Measurements from ENCODE around the gene ENO2.

Gene ENO2

DNA sequence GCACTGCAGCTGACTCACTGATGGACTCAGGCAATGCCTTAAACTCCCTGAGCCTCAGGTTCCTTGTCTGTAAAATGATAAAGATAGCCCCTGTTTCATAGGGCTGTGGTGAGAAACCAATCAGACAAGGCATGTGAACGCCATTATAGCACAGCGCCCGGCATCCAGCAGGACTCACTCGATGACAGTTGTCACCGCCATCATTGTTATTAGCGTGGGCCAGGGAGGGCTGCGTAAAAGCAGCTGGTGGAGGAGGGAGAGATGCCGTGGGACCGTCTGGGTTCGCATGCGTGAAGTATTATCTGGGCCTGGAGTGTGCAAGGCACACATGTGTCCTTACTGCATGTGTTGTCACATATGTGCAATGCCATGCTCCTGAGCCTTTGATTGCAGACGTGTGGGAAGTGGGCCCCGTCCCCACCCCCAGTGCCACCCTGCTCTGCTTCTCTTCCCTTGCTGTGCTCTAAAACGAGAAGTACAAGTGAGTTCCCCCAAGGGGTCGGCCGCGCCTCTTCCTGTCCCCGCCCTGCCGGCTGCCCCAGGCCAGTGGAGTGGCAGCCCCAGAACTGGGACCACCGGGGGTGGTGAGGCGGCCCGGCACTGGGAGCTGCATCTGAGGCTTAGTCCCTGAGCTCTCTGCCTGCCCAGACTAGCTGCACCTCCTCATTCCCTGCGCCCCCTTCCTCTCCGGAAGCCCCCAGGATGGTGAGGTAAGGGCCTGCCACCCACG lies 36.6 kb downstream of the ENO2 start, which contains the start of gene PTPN6:
PTPN6 (plus strand) TSS at position 546 of the 730 bp plus-strand sequence; CDS start at position 703, 157 bp downstream.
- DNase-seq, result peak; percentile 82

DNA sequence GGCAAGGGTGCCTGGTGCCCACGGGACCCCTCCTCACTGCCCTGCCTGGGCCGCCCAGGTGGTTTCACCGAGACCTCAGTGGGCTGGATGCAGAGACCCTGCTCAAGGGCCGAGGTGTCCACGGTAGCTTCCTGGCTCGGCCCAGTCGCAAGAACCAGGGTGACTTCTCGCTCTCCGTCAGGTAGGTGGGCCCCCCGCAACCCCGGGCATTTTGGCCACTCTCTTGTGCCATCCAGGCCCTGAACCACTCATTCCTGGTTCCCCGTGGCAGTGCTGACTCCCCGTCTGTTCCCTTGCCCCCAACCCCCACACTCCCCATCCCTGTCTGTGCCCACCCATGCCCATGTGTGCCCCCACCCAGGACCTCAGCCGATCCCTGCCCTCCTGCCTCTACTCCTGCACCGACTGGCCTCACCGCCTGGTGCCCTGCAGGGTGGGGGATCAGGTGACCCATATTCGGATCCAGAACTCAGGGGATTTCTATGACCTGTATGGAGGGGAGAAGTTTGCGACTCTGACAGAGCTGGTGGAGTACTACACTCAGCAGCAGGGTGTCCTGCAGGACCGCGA lies 37.3 kb downstream of the ENO2 start:
- DNase-seq, result peak; percentile 44

DNA sequence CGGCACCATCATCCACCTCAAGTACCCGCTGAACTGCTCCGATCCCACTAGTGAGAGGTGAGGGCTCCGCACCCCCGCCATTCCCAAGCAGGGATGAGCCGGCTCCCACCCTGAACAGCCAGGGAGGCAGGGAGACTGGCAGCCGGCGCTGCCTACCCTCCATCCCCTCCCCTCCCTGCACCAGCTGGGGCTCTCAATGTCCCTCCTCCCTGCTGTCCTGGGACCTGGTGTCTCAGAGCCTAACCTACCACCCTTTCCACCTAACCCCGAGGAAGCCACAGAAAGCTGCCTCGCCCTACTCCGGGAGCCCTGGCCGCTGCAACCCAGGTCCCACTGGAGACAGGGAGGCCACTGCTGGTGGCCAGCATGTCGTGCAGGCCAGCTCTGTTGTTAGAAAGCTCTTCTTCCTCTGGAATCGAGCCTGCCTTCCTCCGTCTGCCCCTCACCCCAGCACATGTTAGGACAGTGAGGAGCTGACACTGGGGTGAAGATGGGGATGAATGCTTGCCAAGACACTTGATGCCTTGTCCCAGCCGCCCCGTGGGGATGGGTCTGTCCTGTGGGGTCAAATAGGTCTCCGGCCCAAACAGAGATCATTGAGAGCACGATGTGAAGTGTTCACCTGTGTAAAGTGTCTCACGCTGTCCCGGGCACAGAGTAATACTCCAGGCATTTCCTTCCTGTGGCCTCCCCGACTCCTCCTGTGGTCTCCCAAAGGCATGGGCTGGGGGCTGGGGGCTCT lies 37.9 kb downstream of the ENO2 start:
- DNase-seq, result peak; percentile 53

DNA sequence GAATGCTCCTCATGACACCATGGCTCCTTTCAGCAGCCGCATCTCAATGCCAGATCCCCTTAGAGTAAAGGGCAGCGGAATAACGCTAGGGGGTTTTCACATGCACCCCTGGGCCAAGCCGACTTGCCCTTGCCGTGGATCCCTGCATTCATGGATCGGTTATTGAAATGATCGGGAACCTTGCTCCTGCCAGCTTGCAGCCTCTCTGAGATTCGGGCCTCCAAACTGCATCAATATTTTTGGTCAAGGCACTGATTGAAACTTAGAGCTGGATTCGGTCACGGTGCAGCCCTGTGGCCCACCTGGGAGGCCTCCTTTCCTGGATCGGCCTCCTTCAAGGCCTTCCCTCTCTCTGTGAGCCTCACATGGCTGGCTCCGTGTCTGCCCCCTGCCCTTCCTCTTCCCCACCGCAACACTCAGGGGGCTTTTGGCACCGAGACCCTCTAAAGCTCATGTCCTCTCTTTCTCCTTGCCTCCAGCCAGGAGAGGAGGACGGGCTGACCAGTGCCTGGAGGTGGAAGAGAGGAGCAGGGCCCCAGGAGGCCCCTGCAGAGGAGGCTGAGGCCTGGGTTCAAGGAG lies 38.6 kb downstream of the ENO2 start:
- DNase-seq, result peak; percentile 58

DNA sequence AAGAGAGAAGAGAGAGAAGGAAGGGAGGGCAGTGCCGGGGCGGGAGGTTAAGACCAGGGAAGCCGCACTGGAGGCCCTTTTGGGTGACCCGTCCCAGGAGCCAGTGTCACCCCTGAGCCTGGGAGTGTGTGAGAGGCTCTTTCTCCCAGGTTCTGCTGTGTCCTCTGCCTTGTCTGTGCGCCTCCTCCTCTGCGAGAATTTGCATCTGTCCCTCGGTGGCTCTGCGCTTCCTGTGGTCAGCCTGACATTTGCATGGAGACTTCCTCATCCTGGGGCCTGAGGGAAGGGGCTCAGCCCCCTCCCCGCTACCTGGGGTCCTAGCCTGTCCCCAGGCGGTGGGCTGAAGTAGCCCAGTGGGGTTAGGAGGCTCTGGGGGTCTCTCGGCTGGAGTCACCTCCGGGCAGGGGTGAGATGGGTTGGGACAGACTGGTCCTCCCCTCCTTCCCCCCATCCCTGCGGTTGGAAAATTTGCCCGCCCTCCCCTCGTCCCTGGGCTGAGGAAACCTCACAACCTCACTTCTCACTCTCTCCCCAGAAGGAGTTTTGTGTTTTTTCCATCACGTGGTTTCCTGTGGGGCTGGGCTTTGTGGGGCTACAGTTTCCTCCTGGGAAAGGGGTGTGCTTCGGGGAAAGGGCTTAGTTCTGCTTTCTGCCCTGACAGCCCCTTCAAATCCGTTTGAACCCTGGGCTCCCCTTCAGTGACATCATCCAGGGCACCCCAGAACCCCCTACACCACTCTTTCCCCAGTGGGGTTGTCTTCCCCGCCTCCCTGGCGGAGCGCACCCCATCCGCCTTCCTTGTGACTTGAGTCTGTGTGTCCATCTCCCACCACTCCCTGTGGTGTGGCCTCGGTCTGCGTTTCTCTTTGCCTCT lies 39.3 kb downstream of the ENO2 start:
- peak; percentile 89 for DNase-seq

DNA sequence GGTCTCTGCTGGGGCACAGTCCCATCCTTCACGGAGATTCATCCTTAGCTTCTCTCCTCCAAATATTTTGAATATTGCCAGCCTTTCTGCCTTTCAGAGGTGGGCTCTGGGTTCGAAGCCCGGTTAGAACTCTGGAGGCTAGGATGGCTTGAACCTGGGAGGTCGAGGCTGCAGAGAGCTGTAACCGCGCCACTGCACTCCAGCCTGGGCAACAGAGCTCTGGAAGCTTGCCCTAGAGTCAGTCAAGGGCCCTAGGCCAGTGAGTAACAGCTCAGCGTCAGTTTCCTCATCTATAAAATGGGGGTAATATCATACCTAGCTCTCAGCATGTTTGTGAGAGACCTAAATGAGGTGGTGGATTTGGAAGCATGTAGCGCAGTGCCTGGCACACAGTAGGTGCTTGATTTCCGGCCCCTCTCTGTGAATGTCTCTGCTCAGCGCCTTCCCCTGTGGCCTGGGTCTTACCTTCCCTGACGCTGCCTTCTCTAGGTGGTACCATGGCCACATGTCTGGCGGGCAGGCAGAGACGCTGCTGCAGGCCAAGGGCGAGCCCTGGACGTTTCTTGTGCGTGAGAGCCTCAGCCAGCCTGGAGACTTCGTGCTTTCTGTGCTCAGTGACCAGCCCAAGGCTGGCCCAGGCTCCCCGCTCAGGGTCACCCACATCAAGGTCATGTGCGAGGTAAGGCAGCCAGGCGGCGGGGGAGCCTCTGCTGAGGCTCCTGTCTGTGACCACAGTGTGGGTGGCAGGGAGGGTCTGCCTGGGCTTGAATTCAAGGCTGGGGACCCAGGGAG lies 40.1 kb downstream of the ENO2 start:
- DNase-seq, result no peak

DNA sequence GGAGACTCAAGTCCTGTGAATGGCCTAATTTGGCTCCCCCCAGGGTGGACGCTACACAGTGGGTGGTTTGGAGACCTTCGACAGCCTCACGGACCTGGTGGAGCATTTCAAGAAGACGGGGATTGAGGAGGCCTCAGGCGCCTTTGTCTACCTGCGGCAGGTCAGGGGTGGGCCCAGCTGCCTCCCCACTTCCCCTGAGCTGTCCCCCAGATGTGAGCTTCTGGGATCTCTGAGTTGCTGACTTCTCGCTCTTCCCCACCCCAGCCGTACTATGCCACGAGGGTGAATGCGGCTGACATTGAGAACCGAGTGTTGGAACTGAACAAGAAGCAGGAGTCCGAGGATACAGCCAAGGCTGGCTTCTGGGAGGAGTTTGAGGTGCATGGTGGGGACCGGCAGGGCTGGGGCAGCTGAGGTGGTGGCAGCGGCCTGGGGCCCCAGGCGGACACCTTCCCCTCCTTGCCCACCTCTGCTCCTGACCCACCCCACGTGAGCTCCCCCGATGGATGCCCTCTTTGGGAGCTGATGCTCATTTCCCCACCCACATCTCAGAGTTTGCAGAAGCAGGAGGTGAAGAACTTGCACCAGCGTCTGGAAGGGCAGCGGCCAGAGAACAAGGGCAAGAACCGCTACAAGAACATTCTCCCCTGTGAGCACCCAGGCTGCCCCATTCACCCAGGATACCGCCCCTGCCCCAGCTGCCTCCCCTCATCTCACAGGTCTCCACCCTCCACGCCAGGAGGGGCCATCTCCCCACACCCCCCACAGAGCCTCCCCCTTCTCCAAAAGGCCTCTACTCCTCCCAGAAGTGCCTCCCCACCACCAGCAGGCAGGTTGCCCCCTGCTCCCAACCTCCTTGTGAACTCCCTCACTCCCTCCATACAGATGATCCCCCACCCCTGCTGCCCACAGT lies 41.0 kb downstream of the ENO2 start:
- no peak for DNase-seq

DNA sequence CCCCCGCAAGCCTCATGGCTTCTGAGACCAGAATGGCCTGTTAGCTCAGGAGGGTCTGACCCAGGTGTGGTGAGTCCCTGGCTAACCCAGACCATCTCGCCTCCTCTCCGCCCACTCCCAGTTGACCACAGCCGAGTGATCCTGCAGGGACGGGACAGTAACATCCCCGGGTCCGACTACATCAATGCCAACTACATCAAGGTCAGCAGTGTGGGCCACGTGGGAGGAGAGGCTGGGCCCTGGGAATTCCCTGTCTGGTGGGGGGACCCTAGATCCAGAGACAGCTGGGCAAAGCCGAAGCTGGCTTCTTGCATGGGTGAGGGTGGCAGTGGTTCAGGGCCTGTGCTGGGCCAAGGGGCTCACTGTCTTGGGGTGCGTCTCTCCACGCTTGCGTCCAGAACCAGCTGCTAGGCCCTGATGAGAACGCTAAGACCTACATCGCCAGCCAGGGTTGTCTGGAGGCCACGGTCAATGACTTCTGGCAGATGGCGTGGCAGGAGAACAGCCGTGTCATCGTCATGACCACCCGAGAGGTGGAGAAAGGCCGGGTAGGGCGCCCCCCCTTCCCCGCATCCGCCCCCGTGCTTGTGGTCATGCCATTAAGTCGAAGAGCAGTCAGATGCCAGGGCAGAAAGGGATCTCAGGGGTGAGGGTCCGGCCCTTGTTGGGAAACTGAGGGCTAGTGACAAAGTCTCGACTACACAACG lies 41.8 kb downstream of the ENO2 start:
- no peak for DNase-seq

DNA sequence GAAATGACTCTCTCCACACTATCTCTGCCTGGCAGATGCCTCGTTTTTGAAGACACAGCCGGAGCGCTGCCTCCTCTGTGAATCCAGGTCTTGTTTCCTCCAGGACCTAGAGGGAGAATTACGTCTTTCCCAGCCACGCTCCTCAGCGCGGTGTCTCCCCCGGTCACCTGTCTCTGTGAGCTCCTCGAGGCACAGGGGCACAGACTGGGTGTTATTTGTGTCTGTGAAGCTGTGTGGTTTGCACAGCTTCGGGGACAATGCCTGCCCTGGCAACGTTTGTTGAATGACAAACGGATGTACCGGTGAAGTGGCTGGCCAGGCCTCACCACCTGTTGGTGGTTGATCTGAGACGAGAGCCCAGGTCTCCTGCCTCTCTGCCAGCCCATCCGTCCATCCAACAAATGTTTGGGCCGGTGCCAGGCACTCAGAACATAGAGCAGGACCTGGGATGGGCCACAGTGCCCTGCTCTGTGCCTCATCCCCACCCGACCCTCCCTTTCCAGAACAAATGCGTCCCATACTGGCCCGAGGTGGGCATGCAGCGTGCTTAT lies 42.8 kb downstream of the ENO2 start:
- no peak for DNase-seq

DNA sequence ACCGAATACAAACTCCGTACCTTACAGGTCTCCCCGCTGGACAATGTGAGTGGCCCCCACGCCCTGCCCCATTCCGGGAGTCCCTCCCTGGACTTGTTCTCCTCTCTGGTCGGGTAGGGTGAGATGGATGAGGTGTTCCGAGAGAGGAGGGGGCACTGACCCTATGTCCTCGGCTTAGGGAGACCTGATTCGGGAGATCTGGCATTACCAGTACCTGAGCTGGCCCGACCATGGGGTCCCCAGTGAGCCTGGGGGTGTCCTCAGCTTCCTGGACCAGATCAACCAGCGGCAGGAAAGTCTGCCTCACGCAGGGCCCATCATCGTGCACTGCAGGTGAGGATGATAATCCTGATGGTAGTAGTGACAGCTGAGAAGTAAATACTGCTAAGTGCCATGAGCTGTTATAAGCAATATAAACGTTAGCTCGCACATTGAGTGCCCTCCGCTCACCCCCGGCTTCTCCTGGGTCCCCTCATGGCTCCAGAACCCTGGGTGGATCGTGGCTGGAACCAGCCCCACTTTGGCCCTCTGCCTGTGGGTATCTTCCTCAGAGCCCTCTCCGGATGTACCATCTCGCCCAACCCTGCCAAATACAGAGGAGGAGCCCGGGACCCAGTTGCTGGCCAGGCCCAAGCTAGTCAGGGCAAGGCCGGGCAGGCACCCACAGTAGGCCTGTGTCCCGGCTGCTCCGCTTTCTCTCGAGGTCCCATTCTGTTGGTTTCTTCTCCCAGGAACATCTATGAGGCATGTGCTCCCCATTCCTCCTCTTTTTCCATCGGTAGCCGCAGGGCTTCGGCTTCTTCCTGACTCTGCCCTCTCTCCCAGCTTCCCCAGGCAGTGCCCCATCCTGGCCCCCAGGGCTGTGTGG lies 43.6 kb downstream of the ENO2 start:
- DNase-seq, result peak; percentile 42

DNA sequence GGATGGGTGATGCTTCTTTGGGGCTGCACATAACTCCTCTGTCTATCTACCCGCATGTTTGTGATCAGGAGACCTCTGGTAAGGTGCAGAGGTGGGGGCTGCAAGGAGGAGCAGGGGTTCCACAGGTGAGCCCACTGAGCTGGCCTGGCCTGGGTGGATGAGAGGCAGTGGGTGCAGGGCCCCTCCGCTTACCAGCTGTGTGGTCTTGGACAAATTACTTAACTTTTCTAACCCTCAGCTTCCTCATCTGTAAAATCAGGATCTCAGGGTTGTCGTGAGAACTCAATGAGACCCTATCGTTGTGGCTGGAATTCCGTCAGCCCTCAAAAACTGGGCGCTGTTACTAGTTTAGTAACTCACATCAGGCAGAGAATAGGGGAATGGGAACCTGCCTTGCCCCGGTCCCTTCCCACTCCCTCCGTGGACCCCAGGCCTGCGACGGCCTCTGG lies 44.3 kb downstream of the ENO2 start:
- peak; percentile 43 for DNase-seq

DNA sequence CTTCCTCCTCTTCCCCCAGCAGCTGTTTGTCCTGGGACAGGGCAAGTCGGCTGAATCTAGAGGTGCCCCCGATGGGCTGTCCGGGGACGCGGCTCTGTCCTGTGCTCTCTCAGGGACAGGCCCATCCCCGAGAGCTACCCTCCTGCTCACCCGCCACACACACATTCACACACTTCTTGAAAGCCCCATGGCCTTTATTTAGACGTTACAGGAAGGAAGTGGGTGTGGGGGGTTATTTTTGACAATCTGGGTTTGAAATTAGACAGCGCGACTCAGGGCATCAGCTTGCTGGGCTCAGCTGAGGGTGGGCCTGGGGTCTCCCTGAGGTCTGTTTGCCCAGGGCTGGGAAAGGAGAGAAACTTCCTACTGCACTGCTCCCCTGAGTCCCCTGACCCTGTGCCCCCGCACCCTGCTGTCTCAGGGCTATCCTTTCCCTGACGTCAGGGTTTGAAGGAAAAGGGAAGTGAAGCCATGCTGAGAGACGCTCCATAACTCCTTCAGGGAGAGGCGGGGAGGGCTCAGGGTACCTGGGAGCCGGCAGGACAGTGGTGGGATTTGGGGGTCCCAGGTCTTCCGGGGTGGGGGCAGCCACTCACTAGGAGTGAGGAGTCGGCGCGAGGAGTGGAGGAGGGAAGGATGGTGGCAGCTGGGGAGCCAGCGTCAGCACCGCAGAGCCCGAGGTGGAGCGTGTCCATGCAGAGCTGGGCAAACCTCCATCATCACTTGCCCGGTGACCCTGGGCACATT lies 44.9 kb downstream of the ENO2 start:
- DNase-seq, result peak; percentile 75

DNA sequence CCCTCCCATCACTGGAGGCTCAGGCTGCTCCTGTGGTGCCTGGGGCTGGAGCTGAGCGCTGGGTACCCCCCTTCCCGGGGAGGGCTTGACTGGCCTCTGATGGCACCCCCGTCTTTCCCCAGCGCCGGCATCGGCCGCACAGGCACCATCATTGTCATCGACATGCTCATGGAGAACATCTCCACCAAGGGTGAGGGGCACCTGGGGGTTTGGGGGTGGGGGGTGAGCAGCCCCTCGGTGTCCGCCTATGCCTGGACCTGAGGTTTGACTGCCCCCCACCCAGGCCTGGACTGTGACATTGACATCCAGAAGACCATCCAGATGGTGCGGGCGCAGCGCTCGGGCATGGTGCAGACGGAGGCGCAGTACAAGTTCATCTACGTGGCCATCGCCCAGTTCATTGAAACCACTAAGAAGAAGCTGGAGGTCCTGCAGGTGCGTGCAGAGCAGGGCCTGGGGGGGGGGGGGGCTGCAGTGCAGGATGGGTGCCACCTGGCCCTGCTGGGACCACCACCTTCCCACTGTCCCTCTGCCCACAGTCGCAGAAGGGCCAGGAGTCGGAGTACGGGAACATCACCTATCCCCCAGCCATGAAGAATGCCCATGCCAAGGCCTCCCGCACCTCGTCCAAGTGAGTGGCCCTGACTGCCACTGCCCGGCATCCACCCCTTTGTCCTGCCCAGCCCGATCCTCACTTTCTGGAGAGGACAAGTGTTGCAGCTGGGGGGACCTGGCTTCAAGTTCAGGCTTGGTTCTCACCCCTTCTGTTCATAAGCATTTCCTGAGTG lies 45.6 kb downstream of the ENO2 start:
- no peak for DNase-seq

DNA sequence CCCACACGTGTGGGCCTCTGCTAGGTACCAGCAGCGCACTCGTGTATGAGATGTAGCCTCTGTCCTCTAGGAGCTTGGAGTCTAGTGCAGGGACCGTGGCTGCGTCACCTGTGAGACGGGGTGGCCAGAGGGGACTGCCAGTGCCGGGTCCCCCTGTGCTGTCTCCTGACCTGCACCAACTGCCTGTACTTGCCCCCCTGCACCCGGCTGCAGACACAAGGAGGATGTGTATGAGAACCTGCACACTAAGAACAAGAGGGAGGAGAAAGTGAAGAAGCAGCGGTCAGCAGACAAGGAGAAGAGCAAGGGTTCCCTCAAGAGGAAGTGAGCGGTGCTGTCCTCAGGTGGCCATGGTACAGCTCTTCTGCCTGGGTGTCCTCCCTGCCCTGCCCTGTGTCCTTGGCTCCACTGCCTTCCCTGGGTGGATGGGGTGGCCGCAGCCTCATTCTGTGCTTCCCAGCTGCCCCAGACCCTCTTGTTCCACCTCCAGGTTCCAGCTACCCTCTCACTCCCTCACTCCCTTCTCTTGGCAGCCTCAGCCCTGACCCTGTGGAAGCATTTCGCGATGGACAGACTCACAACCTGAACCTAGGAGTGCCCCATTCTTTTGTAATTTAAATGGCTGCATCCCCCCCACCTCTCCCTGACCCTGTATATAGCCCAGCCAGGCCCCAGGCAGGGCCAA lies 46.4 kb downstream of the ENO2 start:
- peak; percentile 42 for DNase-seq

DNA sequence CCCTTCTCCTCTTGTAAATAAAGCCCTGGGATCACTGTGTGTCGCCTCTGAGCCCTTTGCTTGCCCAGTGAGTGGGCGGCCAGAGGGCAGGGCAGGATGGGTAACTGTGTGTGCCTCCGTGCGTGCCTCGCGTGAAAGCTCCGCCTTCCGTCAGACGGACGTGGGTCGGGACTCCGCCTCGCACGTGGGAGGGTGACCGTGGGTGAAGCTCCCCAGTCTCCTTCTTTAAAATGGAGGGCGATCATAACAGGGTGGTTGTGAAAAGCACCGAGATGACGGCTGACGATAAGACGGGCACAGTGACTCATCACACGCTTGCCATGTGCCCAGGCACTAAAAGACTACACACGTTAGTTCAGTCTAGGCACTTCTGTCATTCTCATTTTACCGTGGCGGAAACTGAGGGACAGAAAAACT lies 46.9 kb downstream of the ENO2 start:
- DNase-seq, result peak; percentile 97

DNA sequence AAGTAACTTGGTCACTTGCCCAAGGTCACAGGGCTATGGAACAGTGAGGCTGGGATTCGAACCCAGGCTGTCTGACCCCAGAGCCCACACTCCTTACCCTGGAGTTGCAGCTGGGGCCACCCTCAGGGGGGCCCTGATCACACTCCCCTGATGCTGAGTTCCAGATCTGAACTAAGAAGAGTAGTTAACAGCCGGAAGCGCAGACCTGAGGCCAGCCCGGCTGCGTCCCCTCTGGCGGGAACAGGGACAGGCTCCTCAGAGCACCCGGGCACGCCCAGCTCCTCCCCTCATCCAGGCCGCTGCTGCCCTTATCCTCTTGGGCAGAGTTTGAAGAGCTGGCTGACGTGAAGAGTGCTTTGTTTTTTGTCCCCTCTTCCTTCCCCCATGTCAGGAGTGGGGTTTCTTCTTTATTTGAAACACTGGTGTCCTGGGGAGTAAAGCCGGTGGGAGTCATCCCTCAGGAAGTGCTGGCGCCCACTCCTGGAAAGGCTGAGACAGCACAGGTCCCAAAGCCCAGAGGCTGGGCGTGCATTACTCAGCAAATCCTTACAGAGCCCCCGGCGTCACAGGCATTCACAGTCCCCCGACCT lies 47.4 kb downstream of the ENO2 start:
- peak; percentile 78 for DNase-seq

All from stimulated activated CD4-positive, alpha-beta T cell treated with anti-CD3 and anti-CD28 coated beads, Interleukin-15, amount 100 ng/mL, for 24 hours (primary cell).